Naive thymus-derived CD4-positive, alpha-beta T cell (primary cell): ENCODE measurements around the gene ITPR1. TPM values are rescaled to one million over a fixed set of nuclear protein-coding genes. Genes with fewer than 3 reads are reported as not detected.

Source experiments
- ATAC-seq: fragments of 150-1000 bp; cut with Tn5 transposase; 2 replicates; pipeline ENCODE4 v1.10.0; 2021; ENCODE audit warnings: mild to moderate bottlenecking, moderate library complexity
- CTCF ChIA-PET: fragments of 350-600 bp; sonication (Branson Sonifier 250); formaldehyde crosslinking; loops from one replicate; lab custom pipeline; 2021; ENCODE audit warnings: antibody characterized with exemption; lab: Charles Lee
- POLR2A ChIA-PET: fragments of 350-600 bp; sonication (Branson Sonifier 250); formaldehyde crosslinking; loops from one replicate; lab custom pipeline; 2021; ENCODE audit warnings: antibody characterized with exemption, inconsistent platforms; lab: Charles Lee
- DNase-seq, 9 donors: peaks; one replicate each; pipeline versions ENCODE4 v3.0.0 to v3.0.0-alpha.2; 2020 to 2022; ENCODE audit warnings: mixed read lengths in 1 of 9
- H3K27ac ChIP-seq: one replicate; pipeline ENCODE4 v1.7.0; 2013; ENCODE audit warnings: mild to moderate bottlenecking, low read depth, low read length, moderate library complexity
- H3K27me3 ChIP-seq, 2 donors: one replicate each; pipeline ENCODE4 v1.7.0; 2013; ENCODE audit warnings: low read length in 2 of 2, mild to moderate bottlenecking in 2 of 2, moderate library complexity in 2 of 2; ENCODE audit not compliant: control insufficient read depth in 2 of 2, insufficient read depth in 2 of 2
- H3K36me3 ChIP-seq, 3 experiments: 1 replicate in 2 of 3; 2 replicates in 1 of 3; pipeline ENCODE4 v1.7.0; 2013; ENCODE audit warnings: low read length in 3 of 3, mild to moderate bottlenecking in 3 of 3, moderate library complexity in 1 of 3; ENCODE audit not compliant: insufficient read depth in 3 of 3, control insufficient read depth in 2 of 3
- H3K4me1 ChIP-seq, 2 donors: one replicate each; pipeline ENCODE4 v1.7.0; 2013; ENCODE audit warnings: low read length in 2 of 2, mild to moderate bottlenecking in 2 of 2, moderate library complexity in 1 of 2; ENCODE audit not compliant: control insufficient read depth in 2 of 2, insufficient read depth in 2 of 2
- H3K4me3 ChIP-seq: 2 replicates; pipeline ENCODE4 v1.7.0; 2013; ENCODE audit warnings: mild to moderate bottlenecking, low read length
- H3K9me3 ChIP-seq, 3 experiments: 1 replicate in 2 of 3; 2 replicates in 1 of 3; pipeline ENCODE4 v1.7.0; 2013; ENCODE audit warnings: low read length in 3 of 3; ENCODE audit not compliant: control insufficient read depth in 2 of 3
- H3K27ac Mint-ChIP-seq, 9 donors: one replicate each; pipeline ENCODE4 v1.8.0; 2020 to 2022; ENCODE audit warnings: mixed read lengths in 9 of 9, mild to moderate bottlenecking in 8 of 9, moderate library complexity in 5 of 9, inconsistent platforms in 2 of 9
- H3K27me3 Mint-ChIP-seq, 5 donors: one replicate each; pipeline ENCODE4 v1.8.0; 2021 to 2022; ENCODE audit warnings: mixed read lengths in 5 of 5, mild to moderate bottlenecking in 1 of 5
- H3K36me3 Mint-ChIP-seq, 5 donors: one replicate each; pipeline ENCODE4 v1.8.0; 2020 to 2022; ENCODE audit warnings: mixed read lengths in 5 of 5, mild to moderate bottlenecking in 3 of 5, inconsistent platforms in 1 of 5
- H3K4me1 Mint-ChIP-seq, 7 donors: one replicate each; pipeline ENCODE4 v1.8.0; 2020 to 2022; ENCODE audit warnings: mixed read lengths in 7 of 7, mild to moderate bottlenecking in 3 of 7, inconsistent platforms in 1 of 7
- H3K4me3 Mint-ChIP-seq, 10 donors: one replicate each; pipeline ENCODE4 v1.8.0; 2020 to 2022; ENCODE audit warnings: mild to moderate bottlenecking in 10 of 10, mixed read lengths in 10 of 10, moderate library complexity in 6 of 10, inconsistent platforms in 2 of 10
- H3K9me3 Mint-ChIP-seq, 11 donors: one replicate each; pipeline ENCODE4 v1.8.0; 2020 to 2022; ENCODE audit warnings: mixed read lengths in 11 of 11, mild to moderate bottlenecking in 4 of 11, inconsistent platforms in 1 of 11, moderate library complexity in 1 of 11
- intact Hi-C, 2 donors: fragments of 100-400 bp; cut with micrococcal nuclease; formaldehyde crosslinking; loops; one replicate each; pipeline ENCODE4 v1.15.1; 2023
- polyA plus RNA-seq, 2 donors: library from polyadenylated mRNA; unstranded; fragments of 300-500 nt; fragmentation: Illumina TruSeq; gene quantifications; one replicate each; pipeline ENCODE4 v1.2.3, GENCODE V29; 2021
- total RNA-seq, 6 experiments: library from RNA in 5 of 6; stranded (reverse) in 5 of 6; gene quantifications; 1 replicate in 5 of 6; 2 replicates in 1 of 6; pipeline ENCODE4 v1.2.3 and lab custom pipeline; 2021 to 2026

The ITPR1 gene
- total and polyA plus RNA-seq, 7 experiments from 2014 or later = 15.1 to 118 (median 83.8) TPM

GRCh38 chr3:4766716-4767499, 273.8 kb downstream of the ITPR1 start:
- Mint-ChIP-seq H3K27ac (peak overlapping the region in 2 of 9 donors; percentile 10 to 15), H3K27me3 (no peaks in the 10 kb centered on the region), H3K4me1 (peaks cover 0 to 30% (median 0%) of the 10 kb centered on the region in 7 donors), H3K9me3 (peaks cover 0 to 36% (median 0%) of the 10 kb centered on the region in 11 donors), H3K4me3 (no peak overlapping the region), H3K36me3 (peaks cover 22 to 81% (median 59%) of the 10 kb centered on the region in 5 donors)
- intact Hi-C loops = no loop called here
- Histone ChIP-seq H3K4me1 (no peaks in the 10 kb centered on the region), H3K4me3 (no peak overlapping the region), H3K9me3 (no peaks in the 10 kb centered on the region), H3K27ac (no peak overlapping the region), H3K36me3 (peaks cover 0 to 44% (median 7%) of the 10 kb centered on the region in 3 experiments), H3K27me3 (no peaks in the 10 kb centered on the region)
- ChIA-PET CTCF (no interaction called here), POLR2A (no interaction called here)
- ATAC-seq (no peak), DNase-seq (no peak)

GRCh38 chr3:4768021-4768420, 274.9 kb downstream of the ITPR1 start:
- H3K27me3 ChIP-seq = no peaks in the 10 kb centered on the region
- peak overlapping the region in 2 of 9 donors; percentile 4 to 45 for H3K27ac Mint-ChIP-seq
- H3K9me3 Mint-ChIP-seq = peaks cover 0 to 32% (median 0%) of the 10 kb centered on the region in 11 donors
- no peak overlapping the region for H3K4me3 ChIP-seq
- H3K9me3 ChIP-seq = no peaks in the 10 kb centered on the region
- DNase-seq = no peak
- no peaks in the 10 kb centered on the region for H3K4me1 ChIP-seq
- H3K36me3 ChIP-seq = peaks cover 0 to 40% (median 7%) of the 10 kb centered on the region in 3 experiments
- no peak overlapping the region for H3K27ac ChIP-seq
- CTCF ChIA-PET = no interaction called here
- intact Hi-C loops = no loop called here
- peaks cover 0 to 38% (median 2%) of the 10 kb centered on the region in 7 donors for H3K4me1 Mint-ChIP-seq
- H3K36me3 Mint-ChIP-seq = peaks cover 24 to 76% (median 53%) of the 10 kb centered on the region in 5 donors
- POLR2A ChIA-PET = no interaction called here
- H3K4me3 Mint-ChIP-seq = no peak overlapping the region
- no peaks in the 10 kb centered on the region for H3K27me3 Mint-ChIP-seq
- ATAC-seq = no peak

DNA sequence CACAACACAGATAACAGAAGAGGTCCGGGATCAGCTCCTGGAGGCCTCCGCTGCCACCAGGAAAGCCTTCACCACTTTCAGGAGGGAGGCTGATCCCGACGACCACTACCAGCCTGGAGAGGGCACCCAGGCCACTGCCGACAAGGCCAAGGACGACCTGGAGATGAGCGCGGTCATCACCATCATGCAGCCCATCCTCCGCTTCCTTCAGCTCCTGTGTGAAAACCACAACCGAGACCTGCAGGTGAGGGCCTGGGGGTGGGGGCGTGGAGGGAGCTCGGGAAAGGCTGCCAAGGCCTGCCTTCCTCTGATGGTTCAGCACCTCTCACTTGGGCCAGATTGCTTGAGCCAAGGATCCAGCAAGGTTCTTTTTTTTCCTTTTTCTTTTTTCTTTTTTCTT, 275.4 kb downstream of the ITPR1 start:
- Histone ChIP-seq H3K27me3 (no peaks in the 10 kb centered on the region), H3K36me3 (peaks cover 0 to 40% (median 7%) of the 10 kb centered on the region in 3 experiments), H3K9me3 (no peaks in the 10 kb centered on the region), H3K4me1 (no peaks in the 10 kb centered on the region), H3K27ac (no peak overlapping the region), H3K4me3 (no peak overlapping the region)
- H3K36me3 Mint-ChIP-seq = peaks cover 24 to 76% (median 52%) of the 10 kb centered on the region in 5 donors
- DNase-seq (no peak), ATAC-seq (no peak)
- H3K9me3 Mint-ChIP-seq = peaks cover 0 to 29% (median 0%) of the 10 kb centered on the region in 11 donors
- H3K4me1 Mint-ChIP-seq = peaks cover 0 to 43% (median 2%) of the 10 kb centered on the region in 7 donors
- no peak overlapping the region for H3K27ac Mint-ChIP-seq
- no peak overlapping the region for H3K4me3 Mint-ChIP-seq
- intact Hi-C loops = no loop called here
- ChIA-PET POLR2A (no interaction called here), CTCF (no interaction called here)
- H3K27me3 Mint-ChIP-seq = no peaks in the 10 kb centered on the region

DNA sequence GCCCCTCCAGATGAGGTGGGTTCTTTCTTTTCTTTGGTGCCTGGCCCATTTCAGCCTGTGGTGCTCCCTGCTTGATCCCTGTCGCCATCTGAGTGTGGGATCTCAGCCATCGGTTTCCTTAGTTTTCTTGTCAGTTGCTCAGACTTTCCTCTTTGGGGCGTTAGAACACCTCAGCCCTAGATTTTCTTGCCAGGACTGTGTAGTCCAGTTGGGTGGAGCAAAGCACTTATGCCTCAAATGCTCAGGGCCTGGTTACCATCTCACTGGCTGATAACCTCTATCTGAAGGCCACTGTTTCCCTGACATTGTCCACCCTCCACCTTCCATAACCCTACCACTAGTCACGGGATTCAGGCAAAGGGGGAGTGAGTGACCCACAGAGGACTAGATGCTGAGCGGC, 277.4 kb downstream of the ITPR1 start:
- CTCF ChIA-PET = no interaction called here

DNA sequence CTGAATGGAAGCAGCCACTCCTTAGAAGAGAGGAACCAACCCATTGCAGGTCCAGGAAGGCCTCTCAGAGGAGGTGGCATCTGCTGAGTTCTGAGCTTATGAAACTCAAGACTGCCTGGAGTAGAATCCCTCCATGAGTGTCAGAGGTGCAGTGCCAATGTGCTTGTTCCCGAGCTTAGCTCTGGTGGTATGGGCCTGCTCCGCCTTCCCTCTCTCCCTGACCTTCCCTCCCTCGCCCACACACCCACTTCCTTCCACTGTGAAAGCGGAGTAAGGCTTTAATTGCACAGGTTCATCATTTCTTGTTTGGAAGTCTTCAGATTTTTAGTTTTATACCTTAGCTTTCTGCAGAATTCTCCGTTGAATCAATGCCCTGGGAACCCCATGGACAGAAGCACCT, 278.1 kb downstream of the ITPR1 start:
- no peak overlapping the region for H3K4me3 Mint-ChIP-seq
- ChIA-PET POLR2A (no interaction called here), CTCF (no interaction called here)
- peaks cover 7 to 66% (median 49%) of the 10 kb centered on the region in 5 donors for H3K36me3 Mint-ChIP-seq
- peak overlapping the region in 3 of 9 donors; percentile 5 to 62 (median 59) for H3K27ac Mint-ChIP-seq
- ATAC-seq (no peak), DNase-seq (no peak)
- peaks cover 0 to 16% (median 0%) of the 10 kb centered on the region in 11 donors for H3K9me3 Mint-ChIP-seq
- intact Hi-C loops = no loop called here
- H3K9me3 ChIP-seq = no peaks in the 10 kb centered on the region
- peaks cover 0 to 67% (median 3%) of the 10 kb centered on the region in 7 donors for H3K4me1 Mint-ChIP-seq
- H3K27ac ChIP-seq = no peak overlapping the region
- H3K4me1 ChIP-seq = no peaks in the 10 kb centered on the region
- H3K27me3 ChIP-seq = no peaks in the 10 kb centered on the region
- peaks cover 0 to 52% (median 7%) of the 10 kb centered on the region in 3 experiments for H3K36me3 ChIP-seq
- no peak overlapping the region for H3K4me3 ChIP-seq
- no peaks in the 10 kb centered on the region for H3K27me3 Mint-ChIP-seq

More for the DNA sequence above, 277.4 kb downstream of the ITPR1 start:
- Histone ChIP-seq H3K4me1 (no peaks in the 10 kb centered on the region), H3K27me3 (no peaks in the 10 kb centered on the region), H3K4me3 (no peak overlapping the region), H3K27ac (no peak overlapping the region), H3K9me3 (no peaks in the 10 kb centered on the region), H3K36me3 (peaks cover 0 to 52% (median 7%) of the 10 kb centered on the region in 3 experiments)
- DNase-seq = no peak
- Mint-ChIP-seq H3K4me3 (no peak overlapping the region), H3K27me3 (no peaks in the 10 kb centered on the region), H3K36me3 (peaks cover 9 to 69% (median 54%) of the 10 kb centered on the region in 5 donors), H3K27ac (peak overlapping the region in 2 of 9 donors; percentile 14 to 59), H3K9me3 (peaks cover 0 to 21% (median 0%) of the 10 kb centered on the region in 11 donors), H3K4me1 (peaks cover 0 to 61% (median 3%) of the 10 kb centered on the region in 7 donors)
- POLR2A ChIA-PET = no interaction called here
- intact Hi-C loops = no loop called here
- no peak for ATAC-seq

- ATAC-seq (no peak), DNase-seq (no peak)
- Mint-ChIP-seq H3K4me3 (peak overlapping the region in 1 of 10 donors; percentile 46), H3K4me1 (peaks cover 0 to 77% (median 4%) of the 10 kb centered on the region in 7 donors), H3K27me3 (no peaks in the 10 kb centered on the region), H3K27ac (peak overlapping the region in 2 of 9 donors; percentile 59 to 70), H3K36me3 (peaks cover 5 to 64% (median 42%) of the 10 kb centered on the region in 5 donors), H3K9me3 (peaks cover 0 to 12% (median 0%) of the 10 kb centered on the region in 11 donors)
- no peaks in the 10 kb centered on the region for H3K27me3 ChIP-seq
- peaks cover 0 to 52% (median 0%) of the 10 kb centered on the region in 3 experiments for H3K36me3 ChIP-seq
- H3K9me3 ChIP-seq = no peaks in the 10 kb centered on the region
- no peak overlapping the region for H3K27ac ChIP-seq
- ChIA-PET CTCF (no interaction called here), POLR2A (no interaction called here)
- H3K4me1 ChIP-seq = no peaks in the 10 kb centered on the region
- intact Hi-C loops = no loop called here
- H3K4me3 ChIP-seq = no peak overlapping the region
These were observed 279.1 kb downstream of the ITPR1 start for GRCh38 chr3:4772171-4772804.
